ENCODE measurements around the gene RPL32. TPM values are rescaled to one million over a fixed set of nuclear protein-coding genes. Genes with fewer than 3 reads are reported as not detected.
A peak's percentile ranks its signal among the peaks of the same experiment; 100 is the strongest.

Gene RPL32
- polyA plus RNA-seq, 1 donor from 2014 or later, result 1,160 TPM

DNA sequence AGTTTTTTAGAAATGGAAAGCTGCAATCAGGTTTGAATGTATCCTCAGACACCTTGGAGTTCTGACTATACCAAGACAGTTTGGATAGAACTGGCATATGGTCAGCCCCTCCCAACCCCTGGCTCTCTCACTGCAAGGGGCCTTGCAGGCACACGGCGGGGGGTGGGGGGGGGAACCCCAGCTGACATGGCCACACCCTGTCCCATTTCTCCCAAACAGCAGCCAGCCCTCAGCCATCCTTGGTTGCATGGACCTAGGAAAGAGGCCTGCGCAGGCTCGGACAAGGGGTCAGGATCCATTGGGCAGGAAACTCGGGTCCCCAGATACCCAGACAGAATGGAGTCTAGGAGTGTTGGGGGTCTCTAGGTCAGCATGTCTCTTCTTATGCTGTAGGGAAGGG, 30.4 kb downstream of the RPL32 start:
- H3K36me3 ChIP-seq (ENCODE audit: insufficient read depth, low read length), result no peaks in the 10 kb centered on the region
- no peaks in the 10 kb centered on the region for H3K79me2 ChIP-seq (replicated peaks; ENCODE audit: insufficient read depth, low read length)
- no peaks in the 10 kb centered on the region for H4K20me1 ChIP-seq (ENCODE audit: insufficient read depth)
- peak overlapping the region; percentile 74 for H3K4me3 ChIP-seq (ENCODE audit: low read length)
- no peaks in the 10 kb centered on the region for H3K9me3 ChIP-seq (ENCODE audit: low read length)
- H3K27ac ChIP-seq (ENCODE audit: low read length), result no peak overlapping the region
- H2AFZ ChIP-seq (ENCODE audit: low read depth, low read length), result no peak overlapping the region
- no peaks in the 10 kb centered on the region for H3F3A ChIP-seq (ENCODE audit: insufficient read depth, low read length, poor library complexity, severe bottlenecking)
- TF ChIP-seq RAD21 (conservative IDR thresholded peaks at IDR 0.05) (no peak), TAF1 (IDR thresholded peaks at IDR 0.05; ENCODE audit: low read depth) (no peak), EP300 (conservative IDR thresholded peaks at IDR 0.05; ENCODE audit: poor library complexity, severe bottlenecking) (no peak), MXI1 (conservative IDR thresholded peaks at IDR 0.05; ENCODE audit: poor library complexity, severe bottlenecking) (no peak), EZH2 (IDR thresholded peaks at IDR 0.05; ENCODE audit: borderline replicate concordance, insufficient read depth, low read length, poor library complexity, severe bottlenecking) (no peak), POLR2AphosphoS5 (IDR thresholded peaks at IDR 0.05) (no peak)
- TF ChIP-seq, protein P1, sequence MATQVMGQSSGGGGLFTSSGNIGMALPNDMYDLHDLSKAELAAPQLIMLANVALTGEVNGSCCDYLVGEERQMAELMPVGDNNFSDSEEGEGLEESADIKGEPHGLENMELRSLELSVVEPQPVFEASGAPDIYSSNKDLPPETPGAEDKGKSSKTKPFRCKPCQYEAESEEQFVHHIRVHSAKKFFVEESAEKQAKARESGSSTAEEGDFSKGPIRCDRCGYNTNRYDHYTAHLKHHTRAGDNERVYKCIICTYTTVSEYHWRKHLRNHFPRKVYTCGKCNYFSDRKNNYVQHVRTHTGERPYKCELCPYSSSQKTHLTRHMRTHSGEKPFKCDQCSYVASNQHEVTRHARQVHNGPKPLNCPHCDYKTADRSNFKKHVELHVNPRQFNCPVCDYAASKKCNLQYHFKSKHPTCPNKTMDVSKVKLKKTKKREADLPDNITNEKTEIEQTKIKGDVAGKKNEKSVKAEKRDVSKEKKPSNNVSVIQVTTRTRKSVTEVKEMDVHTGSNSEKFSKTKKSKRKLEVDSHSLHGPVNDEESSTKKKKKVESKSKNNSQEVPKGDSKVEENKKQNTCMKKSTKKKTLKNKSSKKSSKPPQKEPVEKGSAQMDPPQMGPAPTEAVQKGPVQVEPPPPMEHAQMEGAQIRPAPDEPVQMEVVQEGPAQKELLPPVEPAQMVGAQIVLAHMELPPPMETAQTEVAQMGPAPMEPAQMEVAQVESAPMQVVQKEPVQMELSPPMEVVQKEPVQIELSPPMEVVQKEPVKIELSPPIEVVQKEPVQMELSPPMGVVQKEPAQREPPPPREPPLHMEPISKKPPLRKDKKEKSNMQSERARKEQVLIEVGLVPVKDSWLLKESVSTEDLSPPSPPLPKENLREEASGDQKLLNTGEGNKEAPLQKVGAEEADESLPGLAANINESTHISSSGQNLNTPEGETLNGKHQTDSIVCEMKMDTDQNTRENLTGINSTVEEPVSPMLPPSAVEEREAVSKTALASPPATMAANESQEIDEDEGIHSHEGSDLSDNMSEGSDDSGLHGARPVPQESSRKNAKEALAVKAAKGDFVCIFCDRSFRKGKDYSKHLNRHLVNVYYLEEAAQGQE (IDR thresholded peaks at IDR 0.05; ENCODE audit: borderline replicate concordance), result no peak
- TF ChIP-seq, protein P2, sequence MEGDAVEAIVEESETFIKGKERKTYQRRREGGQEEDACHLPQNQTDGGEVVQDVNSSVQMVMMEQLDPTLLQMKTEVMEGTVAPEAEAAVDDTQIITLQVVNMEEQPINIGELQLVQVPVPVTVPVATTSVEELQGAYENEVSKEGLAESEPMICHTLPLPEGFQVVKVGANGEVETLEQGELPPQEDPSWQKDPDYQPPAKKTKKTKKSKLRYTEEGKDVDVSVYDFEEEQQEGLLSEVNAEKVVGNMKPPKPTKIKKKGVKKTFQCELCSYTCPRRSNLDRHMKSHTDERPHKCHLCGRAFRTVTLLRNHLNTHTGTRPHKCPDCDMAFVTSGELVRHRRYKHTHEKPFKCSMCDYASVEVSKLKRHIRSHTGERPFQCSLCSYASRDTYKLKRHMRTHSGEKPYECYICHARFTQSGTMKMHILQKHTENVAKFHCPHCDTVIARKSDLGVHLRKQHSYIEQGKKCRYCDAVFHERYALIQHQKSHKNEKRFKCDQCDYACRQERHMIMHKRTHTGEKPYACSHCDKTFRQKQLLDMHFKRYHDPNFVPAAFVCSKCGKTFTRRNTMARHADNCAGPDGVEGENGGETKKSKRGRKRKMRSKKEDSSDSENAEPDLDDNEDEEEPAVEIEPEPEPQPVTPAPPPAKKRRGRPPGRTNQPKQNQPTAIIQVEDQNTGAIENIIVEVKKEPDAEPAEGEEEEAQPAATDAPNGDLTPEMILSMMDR (IDR thresholded peaks at IDR 0.05; ENCODE audit: poor library complexity, severe bottlenecking), result no peak
- H3K9me2 ChIP-seq (ENCODE audit: insufficient read depth, low read length), result no peaks in the 10 kb centered on the region
- no peak overlapping the region for H3K9ac ChIP-seq (ENCODE audit: low read length)
- no peak overlapping the region for H3K4me2 ChIP-seq (ENCODE audit: low read length)
- H3K27me3 ChIP-seq (ENCODE audit: insufficient read depth, low read depth, low read length), result no peaks in the 10 kb centered on the region

DNA sequence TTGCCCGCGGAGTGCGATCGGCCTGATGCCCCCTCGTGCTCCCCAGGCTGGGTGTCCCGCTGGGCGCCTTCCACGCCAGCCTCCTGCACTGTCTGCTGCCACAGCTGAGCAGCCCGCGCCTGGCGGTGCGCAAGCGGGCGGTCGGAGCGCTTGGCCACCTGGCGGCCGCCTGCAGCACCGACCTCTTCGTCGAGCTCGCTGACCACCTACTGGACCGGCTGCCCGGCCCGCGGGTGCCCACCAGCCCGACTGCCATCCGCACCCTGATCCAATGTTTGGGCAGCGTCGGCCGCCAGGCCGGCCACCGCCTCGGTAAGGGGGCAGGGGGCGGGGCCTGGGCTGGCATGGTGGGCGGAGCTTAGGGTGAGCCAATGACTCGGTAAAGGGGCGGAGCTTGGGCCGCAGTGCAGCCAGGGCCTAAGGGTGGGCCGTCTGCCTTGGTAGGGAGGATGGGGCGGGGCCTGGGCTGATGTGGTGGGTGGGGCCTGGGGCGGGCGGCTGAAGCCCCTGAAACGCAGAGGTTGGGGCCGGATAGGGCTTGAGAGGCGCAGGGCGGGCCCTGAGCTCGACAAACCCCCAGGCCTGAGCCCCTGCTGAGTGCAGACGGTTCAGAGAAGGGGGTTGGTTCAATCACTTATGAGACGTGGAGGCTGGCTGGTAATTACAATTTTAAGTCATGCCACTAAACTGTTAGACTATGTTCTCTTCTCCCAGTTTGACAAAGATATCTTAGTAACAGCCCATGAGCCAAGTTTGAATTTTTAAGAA, 31.2 kb downstream of the RPL32 start:
- TF ChIP-seq EP300 (conservative IDR thresholded peaks at IDR 0.05; ENCODE audit: poor library complexity, severe bottlenecking) (peak; percentile 31), EZH2 (IDR thresholded peaks at IDR 0.05; ENCODE audit: borderline replicate concordance, insufficient read depth, low read length, poor library complexity, severe bottlenecking) (no peak), POLR2AphosphoS5 (IDR thresholded peaks at IDR 0.05) (peak; percentile 65), RAD21 (conservative IDR thresholded peaks at IDR 0.05) (peak; percentile 72), TAF1 (IDR thresholded peaks at IDR 0.05; ENCODE audit: low read depth) (no peak), SMC3 (conservative IDR thresholded peaks at IDR 0.05; ENCODE audit: poor library complexity) (peak; percentile 84), MXI1 (conservative IDR thresholded peaks at IDR 0.05; ENCODE audit: poor library complexity, severe bottlenecking) (peak; percentile 67)
- TF ChIP-seq, protein P2 (IDR thresholded peaks at IDR 0.05; ENCODE audit: poor library complexity, severe bottlenecking), result peak; percentile 95

More for the DNA sequence above, 31.2 kb downstream of the RPL32 start:
- H3K9me2 ChIP-seq (ENCODE audit: insufficient read depth, low read length), result no peaks in the 10 kb centered on the region
- H3K4me3 ChIP-seq (ENCODE audit: low read length), result peak overlapping the region; percentile 74
- H3K27me3 ChIP-seq (ENCODE audit: insufficient read depth, low read depth, low read length), result no peaks in the 10 kb centered on the region
- no peaks in the 10 kb centered on the region for H3K9me3 ChIP-seq (ENCODE audit: low read length)
- no peaks in the 10 kb centered on the region for H3F3A ChIP-seq (ENCODE audit: insufficient read depth, low read length, poor library complexity, severe bottlenecking)
- no peaks in the 10 kb centered on the region for H3K36me3 ChIP-seq (ENCODE audit: insufficient read depth, low read length)
- H4K20me1 ChIP-seq (ENCODE audit: insufficient read depth), result no peaks in the 10 kb centered on the region
- H3K27ac ChIP-seq (ENCODE audit: low read length), result peak overlapping the region; percentile 3
- no peaks in the 10 kb centered on the region for H3K79me2 ChIP-seq (replicated peaks; ENCODE audit: insufficient read depth, low read length)
- H2AFZ ChIP-seq (ENCODE audit: low read depth, low read length), result no peak overlapping the region
- peak overlapping the region; percentile 62 for H3K9ac ChIP-seq (ENCODE audit: low read length)
- no peak overlapping the region for H3K4me2 ChIP-seq (ENCODE audit: low read length)
